GM21723 (cell line): ENCODE results near the gene ADAMTS17.

Experiments used
- ATAC-seq: cut with Tn5 transposase; IDR thresholded peaks from one replicate; pipeline ENCODE4 v1.9.1; 2021; ENCODE audit warnings: mild to moderate bottlenecking, moderate library complexity; ENCODE audit not compliant: unreplicated experiment

The ADAMTS17 gene

GRCh38 chr15:100175406-100176114 lies 166.2 kb downstream of the ADAMTS17 start:
- no peak for ATAC-seq

- no peak for ATAC-seq
Measured at GRCh38 chr15:100174904-100175275, 166.9 kb downstream of the ADAMTS17 start.

- ATAC-seq, result no peak
Measured at GRCh38 chr15:100174159-100174903, 167.4 kb downstream of the ADAMTS17 start.

- ATAC-seq, result no peak
Measured at GRCh38 chr15:100172356-100173024, 169.3 kb downstream of the ADAMTS17 start.

- ATAC-seq, result no peak
Measured at GRCh38 chr15:100171411-100171810, 170.4 kb downstream of the ADAMTS17 start.

- ATAC-seq, result peak; percentile 98
Measured at GRCh38 chr15:100170291-100171210, 171.2 kb downstream of the ADAMTS17 start.

GRCh38 chr15:100169615-100170290 lies 172.0 kb downstream of the ADAMTS17 start:
- peak; percentile 5 for ATAC-seq

GRCh38 chr15:100168787-100169186 lies 173.0 kb downstream of the ADAMTS17 start:
- no peak for ATAC-seq

GRCh38 chr15:100167884-100168375 lies 173.8 kb downstream of the ADAMTS17 start:
- no peak for ATAC-seq

- ATAC-seq, result no peak
Measured at GRCh38 chr15:100166313-100166712, 175.5 kb downstream of the ADAMTS17 start.

- no peak for ATAC-seq
Measured at GRCh38 chr15:100163961-100164360, 177.8 kb downstream of the ADAMTS17 start.

GRCh38 chr15:100160953-100161352 lies 180.8 kb downstream of the ADAMTS17 start:
- no peak for ATAC-seq

GRCh38 chr15:100159436-100159835 lies 182.3 kb downstream of the ADAMTS17 start:
- ATAC-seq, result no peak

- ATAC-seq, result no peak
Measured at GRCh38 chr15:100158356-100158755, 183.4 kb downstream of the ADAMTS17 start.

- no peak for ATAC-seq
Measured at GRCh38 chr15:100156201-100156600, 185.6 kb downstream of the ADAMTS17 start.

GRCh38 chr15:100154338-100154737 lies 187.4 kb downstream of the ADAMTS17 start:
- ATAC-seq, result no peak

GRCh38 chr15:100152463-100152862 lies 189.3 kb downstream of the ADAMTS17 start:
- ATAC-seq, result no peak

GRCh38 chr15:100150906-100151305 lies 190.9 kb downstream of the ADAMTS17 start:
- no peak for ATAC-seq

GRCh38 chr15:100147828-100148227 lies 193.9 kb downstream of the ADAMTS17 start:
- no peak for ATAC-seq

- ATAC-seq, result no peak
Measured at GRCh38 chr15:100143378-100143777, 198.4 kb downstream of the ADAMTS17 start.
